Measurements from ENCODE around the gene LRRC10.

DNA sequence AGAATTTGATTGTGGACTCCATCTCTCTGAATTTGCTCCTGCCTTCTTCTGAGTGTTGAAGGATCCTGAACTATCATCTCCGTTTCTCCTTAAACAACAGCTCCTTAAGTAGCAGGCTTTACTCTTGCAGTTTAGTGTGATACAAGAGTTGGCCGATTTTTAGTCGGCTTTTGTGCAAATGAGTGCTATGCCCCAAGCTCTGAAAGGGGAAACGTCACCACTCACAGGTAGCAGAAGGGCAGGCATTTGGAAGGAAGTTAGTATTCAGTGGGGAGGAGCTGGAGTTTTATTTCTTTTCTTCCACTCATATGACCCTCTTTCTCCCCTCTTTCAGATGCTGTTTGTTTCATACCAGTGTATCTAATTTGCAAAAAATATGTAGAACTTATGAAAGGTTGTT is 36.5 kb upstream of the LRRC10 start:
- TF ChIP-seq EZH2 (IDR thresholded peaks at IDR 0.05) (no peak), POLR2AphosphoS5 (IDR thresholded peaks at IDR 0.05; ENCODE audit: borderline replicate concordance, low read depth, low read length) (no peak), FOXP2 (optimal IDR thresholded peaks at IDR 0.05; ENCODE audit: control extremely low read depth, extremely low read length, insufficient read depth) (no peak)
